Measurements from ENCODE around the gene PTGR2. TPM values are rescaled to one million over a fixed set of nuclear protein-coding genes. Genes with fewer than 3 reads are reported as not detected.

The PTGR2 gene
- total and polyA plus RNA-seq, 2 of the 8 experiments (the other 6 are each of a cell fraction or from before 2014, with no cell fraction given) = 6.0 to 17.5 TPM

DNA sequence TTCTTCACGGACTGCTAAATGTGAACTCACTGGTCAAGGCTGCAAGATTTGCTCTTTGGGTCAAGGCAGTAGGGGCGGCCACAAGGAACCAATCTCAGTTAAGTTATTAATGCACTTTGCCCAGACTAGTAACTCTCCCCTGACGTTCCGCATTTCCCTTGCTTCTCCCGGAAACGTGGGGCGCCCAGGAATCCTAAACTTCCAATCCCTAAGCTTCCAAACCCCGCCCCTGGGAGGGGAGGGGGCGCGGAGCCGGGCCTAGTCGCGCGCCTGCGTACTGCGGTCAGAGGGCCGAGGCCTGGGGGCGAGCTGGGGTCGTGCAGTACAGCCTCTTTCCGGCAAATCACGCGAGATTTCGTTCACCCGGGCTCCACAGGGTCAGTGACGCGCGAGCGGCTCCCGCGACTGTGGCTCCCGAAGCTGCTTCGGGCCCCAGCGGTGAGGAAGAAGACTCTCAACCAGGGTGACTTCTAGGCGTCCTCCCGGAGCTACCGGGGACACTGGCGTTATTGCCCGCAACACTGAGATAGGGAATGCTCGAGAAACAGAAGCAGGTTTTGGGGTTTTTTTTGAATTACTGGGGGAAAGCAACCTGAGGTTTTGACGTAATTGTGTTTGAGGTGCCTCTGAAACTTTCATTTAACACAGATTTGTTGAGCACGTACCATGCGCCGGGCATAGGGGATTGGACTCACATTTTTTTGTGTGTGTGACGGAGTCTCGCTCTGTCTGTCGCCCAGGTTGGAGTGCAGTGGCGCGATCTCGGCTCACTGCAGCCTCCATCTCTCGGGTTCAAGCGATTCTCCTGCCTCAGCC, at the start of gene PTGR2 (continued):
- peak; percentile 38 for TF ChIP-seq TAF7 (optimal IDR thresholded peaks at IDR 0.05; ENCODE audit: borderline replicate concordance, low read depth, low read length)
- no peak for TF ChIP-seq POU5F1 (IDR thresholded peaks at IDR 0.05; ENCODE audit: low read depth, low read length)
- TF ChIP-seq SIRT6 (IDR thresholded peaks at IDR 0.05; ENCODE audit: low read length) = no peak
- TF ChIP-seq SIN3A (conservative IDR thresholded peaks at IDR 0.05 in 1 of 2, IDR thresholded peaks at IDR 0.05 in 1 of 2; ENCODE audit: low read depth in 1 of 2, low read length in 2 of 2) = 0 out of 4 replicates have a peak, but pooled peaks of 1 of the 2 experiments have one; percentile 15
- TF ChIP-seq SAP30 (IDR thresholded peaks at IDR 0.05; ENCODE audit: insufficient read depth, insufficient replicate concordance, low read length) = peak; percentile 54
- no peak for TF ChIP-seq GABPA (IDR thresholded peaks at IDR 0.05; ENCODE audit: borderline replicate concordance, insufficient read depth, low read length)
- peak; percentile 73 for TF ChIP-seq BACH1 (IDR thresholded peaks at IDR 0.05; ENCODE audit: low read length)
- no peak for TF ChIP-seq EGR1 (IDR thresholded peaks at IDR 0.05; ENCODE audit: borderline replicate concordance, low read depth, low read length)
- TF ChIP-seq TAF1 (IDR thresholded peaks at IDR 0.05; ENCODE audit: low read depth, low read length) = peak; percentile 93
- TF ChIP-seq POLR2AphosphoS5 (IDR thresholded peaks at IDR 0.05; ENCODE audit: low read depth, low read length) = peak; percentile 89
- TF ChIP-seq, protein P1, sequence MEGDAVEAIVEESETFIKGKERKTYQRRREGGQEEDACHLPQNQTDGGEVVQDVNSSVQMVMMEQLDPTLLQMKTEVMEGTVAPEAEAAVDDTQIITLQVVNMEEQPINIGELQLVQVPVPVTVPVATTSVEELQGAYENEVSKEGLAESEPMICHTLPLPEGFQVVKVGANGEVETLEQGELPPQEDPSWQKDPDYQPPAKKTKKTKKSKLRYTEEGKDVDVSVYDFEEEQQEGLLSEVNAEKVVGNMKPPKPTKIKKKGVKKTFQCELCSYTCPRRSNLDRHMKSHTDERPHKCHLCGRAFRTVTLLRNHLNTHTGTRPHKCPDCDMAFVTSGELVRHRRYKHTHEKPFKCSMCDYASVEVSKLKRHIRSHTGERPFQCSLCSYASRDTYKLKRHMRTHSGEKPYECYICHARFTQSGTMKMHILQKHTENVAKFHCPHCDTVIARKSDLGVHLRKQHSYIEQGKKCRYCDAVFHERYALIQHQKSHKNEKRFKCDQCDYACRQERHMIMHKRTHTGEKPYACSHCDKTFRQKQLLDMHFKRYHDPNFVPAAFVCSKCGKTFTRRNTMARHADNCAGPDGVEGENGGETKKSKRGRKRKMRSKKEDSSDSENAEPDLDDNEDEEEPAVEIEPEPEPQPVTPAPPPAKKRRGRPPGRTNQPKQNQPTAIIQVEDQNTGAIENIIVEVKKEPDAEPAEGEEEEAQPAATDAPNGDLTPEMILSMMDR (IDR thresholded peaks at IDR 0.05; ENCODE audit: control extremely low read depth in 1 of 3, insufficient read depth in 1 of 3, low read depth in 1 of 3, low read length in 3 of 3) = peak in 2 of 3 experiments; percentile 0 to 11; a peak in 1 of 4 replicates
- TF ChIP-seq KDM4A (IDR thresholded peaks at IDR 0.05; ENCODE audit: low read depth, low read length, severe bottlenecking) = peak; percentile 17
- TF ChIP-seq, protein P2, sequence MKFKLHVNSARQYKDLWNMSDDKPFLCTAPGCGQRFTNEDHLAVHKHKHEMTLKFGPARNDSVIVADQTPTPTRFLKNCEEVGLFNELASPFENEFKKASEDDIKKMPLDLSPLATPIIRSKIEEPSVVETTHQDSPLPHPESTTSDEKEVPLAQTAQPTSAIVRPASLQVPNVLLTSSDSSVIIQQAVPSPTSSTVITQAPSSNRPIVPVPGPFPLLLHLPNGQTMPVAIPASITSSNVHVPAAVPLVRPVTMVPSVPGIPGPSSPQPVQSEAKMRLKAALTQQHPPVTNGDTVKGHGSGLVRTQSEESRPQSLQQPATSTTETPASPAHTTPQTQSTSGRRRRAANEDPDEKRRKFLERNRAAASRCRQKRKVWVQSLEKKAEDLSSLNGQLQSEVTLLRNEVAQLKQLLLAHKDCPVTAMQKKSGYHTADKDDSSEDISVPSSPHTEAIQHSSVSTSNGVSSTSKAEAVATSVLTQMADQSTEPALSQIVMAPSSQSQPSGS (IDR thresholded peaks at IDR 0.05; ENCODE audit: low read length) = peak; percentile 59; the same call in 1 of the 2 replicates
- TF ChIP-seq TBP (IDR thresholded peaks at IDR 0.05; ENCODE audit: low read depth, low read length) = peak; percentile 78
- peak; percentile 68 to 90 for TF ChIP-seq POLR2A (IDR thresholded peaks at IDR 0.05; ENCODE audit: control extremely low read depth in 1 of 2, low read depth in 2 of 2, low read length in 2 of 2)
- peak; percentile 33; the same call in 1 of the 2 replicates for TF ChIP-seq SP4 (IDR thresholded peaks at IDR 0.05; ENCODE audit: low read length)
- peak; percentile 13 to 81; a peak in 1 of 4 replicates for TF ChIP-seq HDAC2 (IDR thresholded peaks at IDR 0.05; ENCODE audit: borderline replicate concordance in 1 of 2, low read depth in 2 of 2, low read length in 2 of 2)
- TF ChIP-seq CBX8 (IDR thresholded peaks at IDR 0.05; ENCODE audit: borderline replicate concordance, low read depth, low read length) = no peak
- peak; percentile 52; the same call in 1 of the 2 replicates for TF ChIP-seq SP1 (IDR thresholded peaks at IDR 0.05; ENCODE audit: low read depth, low read length)
